HEK293 (cell line): ENCODE results near the gene PI4KB.

Source experiments
- ELK4 ChIP-seq: IDR thresholded peaks from 2 replicates; pipeline ENCODE4 v1.6.1; 2011; ENCODE audit warnings: mild to moderate bottlenecking, low read depth, low read length, borderline replicate concordance
- INSM2 ChIP-seq: fragments of 450-650 bp; formaldehyde crosslinking; IDR thresholded peaks from 2 replicates; pipeline ENCODE4 v1.5.1; 2016; ENCODE audit warnings: missing biosample characterization, missing genetic modification characterization
- SCRT1 ChIP-seq: fragments of 450-650 bp; formaldehyde crosslinking; IDR thresholded peaks from 2 replicates; pipeline ENCODE4 v1.5.1; 2016; ENCODE audit warnings: missing biosample characterization, missing genetic modification characterization, borderline replicate concordance
- ZBTB10 ChIP-seq: fragments of 450-650 bp; formaldehyde crosslinking; IDR thresholded peaks from 2 replicates; pipeline ENCODE4 v1.5.1; 2016; ENCODE audit warnings: missing biosample characterization, missing genetic modification characterization
- ZBTB7A ChIP-seq: fragments of 450-650 bp; formaldehyde crosslinking; IDR thresholded peaks from 2 replicates; pipeline ENCODE4 v1.5.1; 2016; ENCODE audit warnings: low read depth, missing biosample characterization, missing genetic modification characterization
- ZNF19 ChIP-seq: fragments of 450-650 bp; formaldehyde crosslinking; IDR thresholded peaks from 2 replicates; pipeline ENCODE4; 2016; ENCODE audit warnings: missing biosample characterization, missing genetic modification characterization, low read depth
- ZNF2 ChIP-seq: fragments of 450-650 bp; formaldehyde crosslinking; IDR thresholded peaks from 2 replicates; pipeline ENCODE4 v1.5.1; 2016; ENCODE audit warnings: missing biosample characterization, missing genetic modification characterization
- ZNF202 ChIP-seq: fragments of 450-650 bp; formaldehyde crosslinking; IDR thresholded peaks from 2 replicates; pipeline ENCODE4 v1.5.1; 2016; ENCODE audit warnings: missing biosample characterization, missing genetic modification characterization, borderline replicate concordance
- ZNF292 ChIP-seq: fragments of 450-650 bp; formaldehyde crosslinking; IDR thresholded peaks from 2 replicates; pipeline ENCODE4 v1.5.1; 2016; ENCODE audit warnings: low read depth, missing biosample characterization, missing genetic modification characterization, borderline replicate concordance
- ZNF350 ChIP-seq: fragments of 450-650 bp; formaldehyde crosslinking; IDR thresholded peaks from 2 replicates; pipeline ENCODE4 v1.5.0; 2017; ENCODE audit warnings: missing biosample characterization, mild to moderate bottlenecking, missing genetic modification characterization
- ZNF366 ChIP-seq: fragments of 450-650 bp; formaldehyde crosslinking; conservative IDR thresholded peaks from 2 replicates; pipeline ENCODE4 v1.5.1; 2016; ENCODE audit warnings: missing biosample characterization, missing genetic modification characterization
- ZNF404 ChIP-seq: fragments of 450-650 bp; formaldehyde crosslinking; IDR thresholded peaks from 2 replicates; pipeline ENCODE4 v1.5.1; 2017; ENCODE audit warnings: missing biosample characterization, missing genetic modification characterization
- ZNF423 ChIP-seq: fragments of 450-650 bp; formaldehyde crosslinking; IDR thresholded peaks from 2 replicates; pipeline ENCODE4 v1.5.1; 2016; ENCODE audit warnings: missing biosample characterization, missing genetic modification characterization
- ZNF654 ChIP-seq: fragments of 450-650 bp; formaldehyde crosslinking; IDR thresholded peaks from 2 replicates; pipeline ENCODE4 v1.5.1; 2016; ENCODE audit warnings: low read depth, missing biosample characterization, missing genetic modification characterization
- ZNF692 ChIP-seq: fragments of 450-650 bp; formaldehyde crosslinking; IDR thresholded peaks from 2 replicates; pipeline ENCODE4 v1.5.1; 2016; ENCODE audit warnings: missing biosample characterization, missing genetic modification characterization
- ZSCAN23 ChIP-seq: fragments of 450-650 bp; formaldehyde crosslinking; IDR thresholded peaks from 2 replicates; pipeline ENCODE4 v1.5.1; 2016; ENCODE audit warnings: missing biosample characterization, missing genetic modification characterization
- TF ChIP-seq, protein P1 (sequence below): fragments of 450-650 bp; formaldehyde crosslinking; IDR thresholded peaks from 2 replicates; pipeline ENCODE4 v1.5.1; 2017; ENCODE audit warnings: missing biosample characterization, missing genetic modification characterization
- TF ChIP-seq, protein P2 (sequence below): fragments of 450-650 bp; formaldehyde crosslinking; IDR thresholded peaks from 2 replicates; pipeline ENCODE4 v1.5.1; 2016; ENCODE audit warnings: missing biosample characterization, missing genetic modification characterization
- TF ChIP-seq, protein P3 (sequence below): fragments of 450-650 bp; formaldehyde crosslinking; IDR thresholded peaks from 2 replicates; pipeline ENCODE4 v1.5.1; 2016; ENCODE audit warnings: missing biosample characterization, missing genetic modification characterization
- TF ChIP-seq, protein P4 (sequence below): fragments of 450-650 bp; formaldehyde crosslinking; IDR thresholded peaks from 2 replicates; pipeline ENCODE4 v1.5.1; 2016; ENCODE audit warnings: missing biosample characterization, missing genetic modification characterization

The PI4KB gene

GRCh38 chr1:151254217-151255213 lies 72.7 kb downstream of the PI4KB start, which contains the start of gene PSMD4 (continued):
- TF ChIP-seq, protein P1, sequence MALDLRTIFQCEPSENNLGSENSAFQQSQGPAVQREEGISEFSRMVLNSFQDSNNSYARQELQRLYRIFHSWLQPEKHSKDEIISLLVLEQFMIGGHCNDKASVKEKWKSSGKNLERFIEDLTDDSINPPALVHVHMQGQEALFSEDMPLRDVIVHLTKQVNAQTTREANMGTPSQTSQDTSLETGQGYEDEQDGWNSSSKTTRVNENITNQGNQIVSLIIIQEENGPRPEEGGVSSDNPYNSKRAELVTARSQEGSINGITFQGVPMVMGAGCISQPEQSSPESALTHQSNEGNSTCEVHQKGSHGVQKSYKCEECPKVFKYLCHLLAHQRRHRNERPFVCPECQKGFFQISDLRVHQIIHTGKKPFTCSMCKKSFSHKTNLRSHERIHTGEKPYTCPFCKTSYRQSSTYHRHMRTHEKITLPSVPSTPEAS (tag by site-specific recombination): no peak
- TF ChIP-seq, protein P2, sequence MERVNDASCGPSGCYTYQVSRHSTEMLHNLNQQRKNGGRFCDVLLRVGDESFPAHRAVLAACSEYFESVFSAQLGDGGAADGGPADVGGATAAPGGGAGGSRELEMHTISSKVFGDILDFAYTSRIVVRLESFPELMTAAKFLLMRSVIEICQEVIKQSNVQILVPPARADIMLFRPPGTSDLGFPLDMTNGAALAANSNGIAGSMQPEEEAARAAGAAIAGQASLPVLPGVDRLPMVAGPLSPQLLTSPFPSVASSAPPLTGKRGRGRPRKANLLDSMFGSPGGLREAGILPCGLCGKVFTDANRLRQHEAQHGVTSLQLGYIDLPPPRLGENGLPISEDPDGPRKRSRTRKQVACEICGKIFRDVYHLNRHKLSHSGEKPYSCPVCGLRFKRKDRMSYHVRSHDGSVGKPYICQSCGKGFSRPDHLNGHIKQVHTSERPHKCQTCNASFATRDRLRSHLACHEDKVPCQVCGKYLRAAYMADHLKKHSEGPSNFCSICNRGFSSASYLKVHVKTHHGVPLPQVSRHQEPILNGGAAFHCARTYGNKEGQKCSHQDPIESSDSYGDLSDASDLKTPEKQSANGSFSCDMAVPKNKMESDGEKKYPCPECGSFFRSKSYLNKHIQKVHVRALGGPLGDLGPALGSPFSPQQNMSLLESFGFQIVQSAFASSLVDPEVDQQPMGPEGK (tag by site-specific recombination): peak; percentile 80
- peak; percentile 56; the same call in 1 of the 2 replicates for TF ChIP-seq ZBTB10 (tag by site-specific recombination)
- no peak for TF ChIP-seq ZNF423 (tag by site-specific recombination)
- TF ChIP-seq ZNF692 (tag by site-specific recombination): peak; percentile 73
- TF ChIP-seq ZBTB7A: no peak
- no peak for TF ChIP-seq SCRT1 (tag by site-specific recombination)
- TF ChIP-seq, protein P3, sequence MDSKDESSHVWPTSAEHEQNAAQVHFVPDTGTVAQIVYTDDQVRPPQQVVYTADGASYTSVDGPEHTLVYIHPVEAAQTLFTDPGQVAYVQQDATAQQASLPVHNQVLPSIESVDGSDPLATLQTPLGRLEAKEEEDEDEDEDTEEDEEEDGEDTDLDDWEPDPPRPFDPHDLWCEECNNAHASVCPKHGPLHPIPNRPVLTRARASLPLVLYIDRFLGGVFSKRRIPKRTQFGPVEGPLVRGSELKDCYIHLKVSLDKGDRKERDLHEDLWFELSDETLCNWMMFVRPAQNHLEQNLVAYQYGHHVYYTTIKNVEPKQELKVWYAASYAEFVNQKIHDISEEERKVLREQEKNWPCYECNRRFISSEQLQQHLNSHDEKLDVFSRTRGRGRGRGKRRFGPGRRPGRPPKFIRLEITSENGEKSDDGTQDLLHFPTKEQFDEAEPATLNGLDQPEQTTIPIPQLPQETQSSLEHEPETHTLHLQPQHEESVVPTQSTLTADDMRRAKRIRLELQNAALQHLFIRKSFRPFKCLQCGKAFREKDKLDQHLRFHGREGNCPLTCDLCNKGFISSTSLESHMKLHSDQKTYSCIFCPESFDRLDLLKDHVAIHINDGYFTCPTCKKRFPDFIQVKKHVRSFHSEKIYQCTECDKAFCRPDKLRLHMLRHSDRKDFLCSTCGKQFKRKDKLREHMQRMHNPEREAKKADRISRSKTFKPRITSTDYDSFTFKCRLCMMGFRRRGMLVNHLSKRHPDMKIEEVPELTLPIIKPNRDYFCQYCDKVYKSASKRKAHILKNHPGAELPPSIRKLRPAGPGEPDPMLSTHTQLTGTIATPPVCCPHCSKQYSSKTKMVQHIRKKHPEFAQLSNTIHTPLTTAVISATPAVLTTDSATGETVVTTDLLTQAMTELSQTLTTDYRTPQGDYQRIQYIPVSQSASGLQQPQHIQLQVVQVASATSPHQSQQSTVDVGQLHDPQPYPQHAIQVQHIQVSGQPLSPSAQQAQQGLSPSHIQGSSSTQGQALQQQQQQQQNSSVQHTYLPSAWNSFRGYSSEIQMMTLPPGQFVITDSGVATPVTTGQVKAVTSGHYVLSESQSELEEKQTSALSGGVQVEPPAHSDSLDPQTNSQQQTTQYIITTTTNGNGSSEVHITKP: no peak
- TF ChIP-seq ELK4: no peak
- TF ChIP-seq, protein P4, sequence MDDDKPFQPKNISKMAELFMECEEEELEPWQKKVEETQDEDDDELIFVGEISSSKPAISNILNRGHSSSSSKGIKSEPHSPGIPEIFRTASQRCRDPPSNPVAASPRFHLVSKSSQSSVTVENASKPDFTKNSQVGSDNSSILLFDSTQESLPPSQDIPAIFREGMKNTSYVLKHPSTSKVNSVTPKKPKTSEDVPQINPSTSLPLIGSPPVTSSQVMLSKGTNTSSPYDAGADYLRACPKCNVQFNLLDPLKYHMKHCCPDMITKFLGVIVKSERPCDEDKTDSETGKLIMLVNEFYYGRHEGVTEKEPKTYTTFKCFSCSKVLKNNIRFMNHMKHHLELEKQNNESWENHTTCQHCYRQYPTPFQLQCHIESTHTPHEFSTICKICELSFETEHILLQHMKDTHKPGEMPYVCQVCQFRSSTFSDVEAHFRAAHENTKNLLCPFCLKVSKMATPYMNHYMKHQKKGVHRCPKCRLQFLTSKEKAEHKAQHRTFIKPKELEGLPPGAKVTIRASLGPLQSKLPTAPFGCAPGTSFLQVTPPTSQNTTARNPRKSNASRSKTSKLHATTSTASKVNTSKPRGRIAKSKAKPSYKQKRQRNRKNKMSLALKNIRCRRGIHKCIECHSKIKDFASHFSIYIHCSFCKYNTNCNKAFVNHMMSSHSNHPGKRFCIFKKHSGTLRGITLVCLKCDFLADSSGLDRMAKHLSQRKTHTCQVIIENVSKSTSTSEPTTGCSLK (tag by site-specific recombination): no peak
- TF ChIP-seq ZNF292 (tag by site-specific recombination): no peak
- no peak for TF ChIP-seq ZNF350 (tag by site-specific recombination)
- TF ChIP-seq INSM2: no peak
- TF ChIP-seq ZNF404 (tag by site-specific recombination): no peak
- peak; percentile 65 for TF ChIP-seq ZNF366 (tag by site-specific recombination)
- TF ChIP-seq ZNF654: no peak
- no peak; the same call in none of the 2 replicates for TF ChIP-seq ZNF2 (tag by site-specific recombination)
- no peak for TF ChIP-seq ZNF19
- TF ChIP-seq ZNF202 (tag by site-specific recombination): no peak
- 0 out of 2 replicates have a peak, but pooled peaks have one; percentile 52 for TF ChIP-seq ZSCAN23 (tag by site-specific recombination)
